Measurements from ENCODE around the gene PCED1B.
A peak's percentile ranks its signal among the peaks of the same experiment; 100 is the strongest.
"Not testable (repeated sequence)": the region's sequence is repeated elsewhere in the genome, so short reads cannot be mapped to it uniquely, and the experiment has no call there.

Gene PCED1B, protein sequence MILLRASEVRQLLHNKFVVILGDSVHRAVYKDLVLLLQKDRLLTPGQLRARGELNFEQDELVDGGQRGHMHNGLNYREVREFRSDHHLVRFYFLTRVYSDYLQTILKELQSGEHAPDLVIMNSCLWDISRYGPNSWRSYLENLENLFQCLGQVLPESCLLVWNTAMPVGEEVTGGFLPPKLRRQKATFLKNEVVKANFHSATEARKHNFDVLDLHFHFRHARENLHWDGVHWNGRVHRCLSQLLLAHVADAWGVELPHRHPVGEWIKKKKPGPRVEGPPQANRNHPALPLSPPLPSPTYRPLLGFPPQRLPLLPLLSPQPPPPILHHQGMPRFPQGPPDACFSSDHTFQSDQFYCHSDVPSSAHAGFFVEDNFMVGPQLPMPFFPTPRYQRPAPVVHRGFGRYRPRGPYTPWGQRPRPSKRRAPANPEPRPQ

DNA sequence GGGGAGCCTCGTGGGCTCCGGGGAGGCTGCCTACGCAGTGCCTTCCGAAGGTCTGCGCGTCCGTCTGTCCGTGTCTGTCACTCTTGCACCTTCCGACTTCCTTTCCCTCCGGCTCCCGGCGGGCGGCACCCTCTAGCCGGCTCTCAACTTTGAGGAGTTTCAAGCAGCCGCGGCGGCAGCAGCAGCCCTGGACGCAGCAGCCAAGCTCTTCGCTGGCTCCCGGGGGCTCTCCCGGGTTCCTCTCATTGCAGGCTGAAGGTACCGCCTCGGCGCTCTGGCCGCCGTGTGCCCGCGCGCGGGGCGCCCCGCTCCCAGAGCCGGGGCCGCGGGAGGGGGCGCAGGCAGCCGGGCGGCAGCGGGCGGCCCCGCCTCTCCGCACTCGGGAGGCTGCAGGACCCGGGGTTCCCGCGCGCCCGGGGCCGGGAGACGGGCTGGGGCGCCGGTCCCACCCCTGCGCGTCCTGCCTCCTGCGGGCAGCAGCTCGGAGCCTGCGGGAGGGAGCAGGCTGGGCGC is at the start of gene PCED1B, which contains the start of gene AMIGO2:
TSS of gene PCED1B (plus strand) at position 154 of the 513 bp plus-strand sequence. CDS start 155,443 bp downstream, outside the sequence.
TSS of gene AMIGO2 (minus strand) at position 492 of the 513 bp plus-strand sequence. CDS start 957 bp downstream, outside the sequence.
- no peak for DNase-seq (ENCODE audit: low read depth in 2 of 2)

DNA sequence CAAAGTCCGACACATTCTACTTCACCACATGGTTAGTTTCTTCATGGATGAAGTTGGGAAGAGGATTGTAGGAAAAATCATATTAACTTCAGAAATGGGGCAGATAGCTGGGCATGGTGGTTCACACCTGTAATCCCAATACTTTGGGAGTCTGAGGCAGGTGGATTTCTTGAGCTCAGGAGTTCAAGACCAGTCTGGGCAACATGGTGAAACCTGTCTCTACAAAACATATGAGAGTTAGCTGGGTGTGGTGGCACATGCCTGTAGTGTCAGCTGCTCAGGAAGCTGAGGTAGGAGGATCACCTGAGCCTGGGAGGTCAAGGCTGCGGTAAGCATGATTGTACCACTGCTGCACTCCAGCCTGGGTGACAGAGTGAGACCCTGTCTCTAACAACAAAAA is 49.5 kb upstream of the PCED1B start:
- no peak for DNase-seq (ENCODE audit: low read depth in 2 of 2)

DNA sequence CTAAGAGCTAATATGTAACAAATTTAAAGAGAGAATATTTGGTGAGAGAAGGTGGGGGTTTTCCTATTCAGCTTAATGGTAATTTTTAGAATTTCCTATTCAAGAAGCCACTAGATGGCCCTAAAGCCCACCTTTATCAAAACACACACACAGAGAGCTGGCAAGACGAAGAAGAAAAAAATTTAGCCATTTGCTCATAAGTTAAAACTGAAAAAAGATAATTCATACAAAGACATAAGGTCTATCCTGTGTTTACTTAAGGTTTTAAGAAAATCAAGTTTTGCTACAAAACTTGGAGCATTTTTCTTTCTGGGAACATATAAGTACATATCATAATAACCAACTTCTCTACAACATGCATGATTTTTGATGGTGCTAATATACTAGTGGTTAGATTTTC is 46.8 kb upstream of the PCED1B start:
- no peak for DNase-seq (ENCODE audit: low read depth in 2 of 2)

DNA sequence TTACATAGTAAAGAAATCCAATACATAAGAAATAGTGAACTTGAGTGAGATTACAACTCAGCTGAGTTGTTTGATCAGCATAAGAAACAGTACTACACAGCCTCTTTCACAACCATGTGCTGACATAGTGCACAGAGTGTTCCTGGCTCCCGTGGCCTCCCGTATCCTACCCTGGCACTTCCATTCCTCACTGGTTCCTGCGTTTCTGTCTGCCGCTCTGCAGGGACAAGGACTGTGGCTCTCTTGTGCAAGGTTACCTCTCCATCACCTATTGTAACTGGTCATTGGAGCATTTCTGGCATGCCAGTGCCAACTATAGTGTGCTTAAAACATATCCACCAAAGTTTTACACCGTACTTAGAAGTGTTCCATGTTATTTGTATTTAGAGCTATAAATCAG is 46.3 kb upstream of the PCED1B start:
- DNase-seq (ENCODE audit: low read depth in 2 of 2) = no peak

DNA sequence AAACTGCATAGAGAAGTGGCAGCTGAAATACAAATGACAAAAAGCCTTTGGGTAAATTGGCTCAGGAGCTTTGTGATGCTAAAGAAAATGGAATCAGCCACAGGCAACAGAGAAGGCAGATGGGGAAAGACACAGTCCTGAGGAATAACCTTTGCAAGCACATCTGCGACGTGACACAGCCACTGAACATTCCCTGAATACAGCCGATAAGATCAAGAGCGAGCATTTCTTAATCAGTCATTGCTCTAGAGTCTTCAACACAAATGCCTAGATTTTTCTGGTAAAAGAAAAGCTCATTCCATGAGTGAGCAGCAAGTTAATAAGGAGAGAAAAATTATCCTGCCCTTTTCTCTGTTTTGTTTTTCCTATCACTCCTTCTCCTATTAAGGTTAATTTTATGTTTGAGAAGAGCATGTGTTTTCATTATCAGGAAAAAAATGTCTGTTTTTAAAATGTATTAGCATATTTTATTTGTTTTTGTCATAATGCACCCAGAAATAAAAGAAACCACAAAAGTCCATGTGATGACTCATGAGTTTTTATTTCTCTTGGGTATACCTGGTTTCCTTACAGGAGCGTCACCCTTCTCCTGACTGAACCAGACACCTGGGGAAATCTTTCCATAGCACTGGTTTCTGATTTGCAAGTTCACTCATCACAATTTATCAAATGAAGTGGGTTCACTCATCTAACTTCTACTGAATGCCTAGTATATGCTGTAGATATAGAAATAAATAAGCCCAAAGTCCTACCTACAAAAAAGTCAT is 45.4 kb upstream of the PCED1B start:
- no peak for DNase-seq (ENCODE audit: low read depth in 2 of 2)

DNA sequence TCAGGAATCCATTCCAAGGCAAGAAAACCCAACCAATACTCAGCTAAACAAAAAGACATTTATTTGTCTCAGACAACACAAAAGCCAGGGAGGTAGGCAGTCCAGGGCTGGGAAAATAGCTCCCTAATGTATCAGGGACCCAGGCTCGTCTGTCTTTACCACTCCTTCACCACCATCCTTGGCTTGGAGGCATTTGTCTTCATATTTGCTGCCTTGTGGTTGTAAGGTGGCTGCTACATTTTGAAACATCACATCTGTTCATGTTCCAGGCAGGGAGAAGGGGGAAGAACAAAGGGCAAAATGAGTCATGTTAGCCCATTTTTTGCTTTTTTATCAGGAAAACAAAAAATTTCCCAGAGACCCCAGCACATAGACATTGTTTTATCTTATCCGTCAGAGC is 44.8 kb upstream of the PCED1B start:
- no peak for DNase-seq (ENCODE audit: low read depth in 2 of 2)

DNA sequence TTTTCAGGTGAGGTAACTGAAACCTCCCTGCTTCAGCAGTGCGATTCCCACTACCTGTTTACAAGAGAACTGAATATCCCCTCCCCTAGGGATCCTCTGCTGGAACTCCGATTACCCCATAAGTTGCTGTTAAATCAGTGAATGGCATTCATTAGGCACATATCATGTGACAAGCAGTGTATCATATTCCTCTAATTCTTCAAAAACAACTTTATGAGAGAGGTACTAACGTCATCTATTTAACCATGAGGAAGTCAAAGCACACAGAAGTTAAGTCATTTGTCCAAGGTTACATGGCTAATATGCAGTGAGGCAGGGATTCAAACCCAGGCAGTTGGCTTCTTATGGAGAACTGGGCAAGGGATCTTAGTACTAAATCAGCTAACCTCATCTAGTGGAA is 43.9 kb upstream of the PCED1B start:
- no peak for DNase-seq (ENCODE audit: low read depth in 2 of 2)

DNA sequence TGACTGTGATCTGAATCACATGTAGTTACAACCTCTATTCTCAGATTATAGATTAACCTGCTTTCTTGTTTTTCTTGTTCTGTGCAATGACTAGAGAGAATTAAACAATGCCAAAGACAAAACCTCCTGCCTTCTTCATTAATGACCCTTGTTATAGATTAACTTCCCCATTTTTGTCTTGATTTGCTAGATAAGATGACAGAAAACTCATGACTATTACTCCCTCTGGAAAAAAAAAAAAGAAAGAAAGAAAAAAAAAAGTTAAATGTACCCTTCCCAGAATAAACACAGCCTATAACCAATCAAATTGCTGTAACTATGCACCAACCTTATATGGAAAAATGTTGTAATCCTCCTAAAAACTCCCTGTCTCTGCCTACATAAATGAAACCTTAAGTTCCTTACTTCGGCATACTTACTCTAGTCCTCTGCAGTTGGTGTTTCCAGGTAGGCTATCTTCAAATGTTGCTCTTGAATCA is 41.1 kb upstream of the PCED1B start:
- DNase-seq (ENCODE audit: low read depth in 2 of 2) = no peak

DNA sequence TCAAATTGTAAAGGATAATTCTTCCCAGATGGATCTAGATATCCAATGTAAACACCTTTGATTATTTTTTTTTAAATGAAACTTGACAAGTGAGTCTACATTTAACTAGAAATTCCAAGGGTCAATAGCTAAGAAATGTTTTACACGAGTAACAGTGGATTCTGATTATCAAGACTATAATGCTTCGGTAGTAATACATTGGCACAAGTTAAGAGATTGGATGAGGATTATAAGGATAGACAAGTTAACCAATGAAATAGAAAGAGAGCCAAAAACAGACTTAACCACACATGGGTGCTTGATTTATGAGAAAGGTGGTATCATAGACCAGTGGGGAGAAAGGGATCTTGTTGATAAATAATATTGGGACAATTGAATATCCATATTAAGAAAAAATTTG is 40.3 kb upstream of the PCED1B start:
- no peak for DNase-seq (ENCODE audit: low read depth in 2 of 2)

DNA sequence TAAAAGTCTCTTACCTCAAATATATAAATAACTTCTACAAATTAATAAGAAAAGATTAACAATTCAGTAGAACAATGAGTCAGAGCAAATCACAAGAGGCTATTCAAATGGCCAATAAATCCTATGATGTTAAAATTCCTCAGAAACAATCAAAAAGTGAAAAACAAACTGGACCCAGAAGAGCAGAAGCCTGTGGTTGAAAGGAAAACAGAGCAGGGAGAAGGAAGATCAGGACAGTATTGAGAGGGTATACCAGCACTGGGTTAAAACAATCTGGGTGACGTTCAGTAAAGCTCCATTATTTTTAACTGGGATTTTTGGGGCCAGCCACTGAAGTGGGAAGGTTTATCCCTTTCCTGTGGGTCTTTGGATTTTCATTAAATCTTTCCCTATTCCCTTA is 39.7 kb upstream of the PCED1B start:
- no peak for DNase-seq (ENCODE audit: low read depth in 2 of 2)

DNA sequence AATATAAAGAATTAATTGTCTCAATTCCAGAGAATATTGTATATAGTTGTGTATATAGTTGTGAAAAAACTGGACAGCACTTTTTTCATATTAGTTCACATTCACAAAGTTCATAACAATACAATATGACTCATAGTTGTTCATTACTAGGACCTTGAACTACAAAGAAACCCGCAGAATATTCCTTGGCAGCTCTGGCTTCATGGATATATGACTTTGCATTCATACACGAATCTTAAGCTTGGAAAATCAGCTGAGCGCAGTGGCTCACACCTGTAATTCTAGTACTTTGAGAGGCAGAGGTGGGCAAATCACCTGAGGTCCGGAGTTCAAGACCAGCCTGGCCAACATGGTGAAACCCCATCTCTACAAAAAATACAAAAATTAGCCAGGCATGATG is 38.1 kb upstream of the PCED1B start:
- no peak for DNase-seq (ENCODE audit: low read depth in 2 of 2)

DNA sequence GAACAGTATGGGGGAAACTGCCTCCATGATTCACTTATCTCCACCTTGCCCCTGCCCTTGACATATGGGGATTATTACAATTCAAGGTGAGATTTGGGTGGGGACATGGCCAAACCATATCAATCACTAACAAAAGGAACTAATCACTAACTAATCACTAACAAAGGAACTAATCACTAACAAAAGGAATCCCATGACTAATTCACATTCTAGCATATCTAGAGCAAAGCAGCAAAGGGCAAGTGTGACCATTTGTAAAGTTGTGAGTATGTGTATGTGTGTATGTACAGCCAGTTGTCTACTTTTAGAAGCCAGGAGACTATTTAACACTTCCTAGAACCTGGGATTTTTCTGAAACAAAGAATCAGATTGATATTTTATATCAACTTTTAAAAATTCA is 30.9 kb upstream of the PCED1B start:
- no peak for DNase-seq (ENCODE audit: low read depth in 2 of 2)

DNA sequence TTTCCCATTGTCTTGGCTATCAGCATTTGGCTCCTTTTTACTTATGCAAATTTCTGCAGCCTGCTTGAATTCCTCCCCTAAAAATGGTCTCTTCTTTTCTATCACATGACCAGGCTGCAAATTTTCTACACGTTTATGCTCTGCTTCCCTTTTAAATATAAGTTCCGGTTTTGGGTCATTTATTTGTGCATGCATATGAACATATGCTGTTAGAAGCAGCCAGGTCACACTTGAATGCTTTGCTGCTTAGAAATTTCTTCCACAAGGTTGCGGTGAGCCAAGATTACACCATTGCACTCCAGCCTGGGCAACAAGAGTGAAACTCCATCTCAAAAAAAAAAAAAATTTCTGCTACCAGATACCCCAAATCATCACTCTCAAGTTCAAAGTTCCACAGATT is 28.1 kb upstream of the PCED1B start:
- not testable (repeated sequence) for DNase-seq (ENCODE audit: low read depth in 2 of 2)

DNA sequence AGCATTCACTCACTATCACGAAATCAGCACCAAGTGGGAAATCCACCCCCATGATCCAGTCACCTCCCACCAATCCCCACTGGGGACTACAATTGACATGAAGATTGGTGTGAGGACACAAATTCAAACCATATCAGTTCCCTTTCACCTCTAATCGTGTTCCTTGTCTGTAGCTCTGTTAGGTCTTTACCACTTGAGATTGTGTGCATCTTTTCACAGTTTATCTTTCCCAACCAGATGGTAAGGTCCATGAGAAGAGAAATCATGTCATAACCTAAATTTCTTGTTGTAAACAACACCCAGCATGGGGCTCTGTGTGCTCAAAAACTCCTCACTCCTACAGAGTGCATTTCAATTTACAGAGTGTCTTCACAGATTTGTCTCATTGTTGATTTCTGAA is 27.1 kb upstream of the PCED1B start:
- no peak for DNase-seq (ENCODE audit: low read depth in 2 of 2)

DNA sequence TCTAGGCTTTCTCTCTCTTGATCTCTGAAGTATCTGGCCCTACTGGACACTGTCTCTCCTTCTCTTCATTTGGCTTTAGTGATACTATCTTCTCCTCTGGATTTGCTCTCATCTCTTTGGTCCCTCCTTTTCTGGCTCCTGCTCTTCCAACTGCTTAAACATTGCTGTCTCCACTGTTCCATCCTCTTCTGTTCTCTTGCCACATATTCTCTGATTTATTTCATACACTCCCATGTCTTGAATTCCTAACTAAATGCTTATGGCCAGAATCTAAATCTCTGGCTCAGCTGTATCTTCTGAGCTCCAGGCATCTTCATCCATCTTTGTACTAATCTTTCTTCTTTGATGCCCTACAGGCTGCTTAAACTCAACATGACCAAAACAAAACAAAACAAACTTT is 25.5 kb upstream of the PCED1B start:
- no peak for DNase-seq (ENCODE audit: low read depth in 2 of 2)

DNA sequence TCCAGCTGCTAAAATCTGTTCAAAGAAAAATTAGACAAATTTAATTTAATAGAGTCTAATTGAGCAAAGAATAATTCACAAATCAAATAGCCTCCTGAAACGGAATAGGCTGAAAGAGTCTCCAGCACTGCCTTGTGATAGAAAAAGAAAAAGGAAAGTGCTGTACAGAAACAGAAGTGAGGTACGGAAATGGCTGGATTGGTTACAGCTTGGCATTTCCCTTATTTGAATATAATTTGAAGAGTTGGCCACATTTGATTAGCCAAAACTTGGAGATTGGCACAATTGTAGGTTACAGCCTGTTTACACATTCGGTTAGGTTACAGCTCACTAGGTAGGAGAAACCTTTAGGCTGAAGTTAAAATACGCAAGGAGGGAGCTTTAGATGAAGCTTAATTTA is 24.8 kb upstream of the PCED1B start:
- no peak for DNase-seq (ENCODE audit: low read depth in 2 of 2)

DNA sequence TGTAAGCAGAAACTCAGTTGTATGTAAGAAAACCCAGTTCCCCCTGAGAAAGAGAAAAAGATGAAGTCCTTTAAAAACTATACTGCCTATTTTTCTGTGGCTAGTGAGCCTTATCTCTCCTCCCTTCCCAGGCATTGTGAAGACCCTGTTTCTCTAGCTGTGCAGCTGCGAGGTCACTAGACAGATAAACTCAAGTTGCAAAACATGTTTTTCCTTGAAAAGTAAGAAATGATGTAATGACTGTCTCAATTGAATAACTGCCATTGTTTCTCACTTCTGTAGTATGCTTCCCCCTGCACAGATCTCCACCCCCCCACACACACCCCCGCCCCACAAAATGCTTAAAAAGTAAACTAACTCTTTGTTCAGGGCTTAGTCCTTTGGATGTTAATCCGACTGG is 23.6 kb upstream of the PCED1B start:
- DNase-seq (ENCODE audit: low read depth in 2 of 2) = not testable (repeated sequence)

DNA sequence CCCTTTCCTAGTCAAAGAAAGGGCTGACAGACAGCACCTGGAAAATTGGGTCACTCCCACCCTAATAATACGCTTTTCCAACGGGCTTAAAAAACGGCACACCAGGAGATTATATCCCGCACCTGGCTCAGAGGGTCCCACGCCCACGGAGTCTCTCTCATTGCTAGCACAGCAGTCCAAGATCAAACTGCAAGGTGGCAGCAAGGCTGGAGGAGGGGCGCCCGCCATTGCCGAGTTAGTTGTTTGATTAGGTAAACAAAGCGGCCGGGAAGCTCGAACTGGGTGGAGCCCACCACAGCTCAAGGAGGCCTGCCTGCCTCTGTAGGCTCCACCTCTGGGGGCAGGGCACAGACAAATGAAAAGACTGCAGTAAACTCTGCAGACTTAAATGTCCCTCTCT is 22.5 kb upstream of the PCED1B start:
- DNase-seq (ENCODE audit: low read depth in 2 of 2) = not testable (repeated sequence)

DNA sequence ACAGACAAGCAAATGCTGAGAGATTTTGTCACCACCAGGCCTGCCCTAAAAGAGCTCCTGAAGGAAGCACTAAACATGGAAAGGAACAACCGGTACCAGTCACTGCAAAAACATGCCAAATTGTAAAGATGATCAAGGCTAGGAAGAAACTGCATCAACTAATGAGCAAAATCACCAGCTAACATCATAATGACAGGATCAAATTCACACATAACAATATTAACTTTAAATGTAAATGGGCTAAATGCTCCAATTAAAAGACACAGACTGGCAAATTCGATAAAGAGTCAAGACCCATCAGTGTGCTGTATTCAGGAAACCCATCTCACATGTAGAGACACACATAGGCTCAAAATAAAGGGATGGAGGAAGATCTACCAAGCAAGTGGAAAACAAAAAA is 20.8 kb upstream of the PCED1B start:
- DNase-seq (ENCODE audit: low read depth in 2 of 2) = not testable (repeated sequence)

DNA sequence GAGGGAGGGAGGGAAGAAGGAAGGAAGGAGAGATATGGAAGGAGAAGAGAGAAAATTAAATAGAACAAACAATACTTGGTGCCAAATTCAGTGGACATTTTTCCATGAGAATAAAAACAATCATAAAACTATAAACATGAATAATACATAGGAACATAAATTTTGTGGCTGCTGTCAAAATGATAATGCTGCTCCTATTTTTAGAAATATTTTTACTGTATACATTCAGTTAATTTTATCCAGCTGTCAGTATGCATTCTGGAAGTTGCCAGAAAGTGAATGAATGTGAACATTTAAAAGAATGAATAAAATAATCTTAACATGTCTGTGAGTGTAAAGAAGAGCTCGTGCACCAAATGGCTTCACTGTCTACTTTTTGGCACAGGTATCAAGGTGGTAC is 13.9 kb upstream of the PCED1B start:
- DNase-seq (ENCODE audit: low read depth in 2 of 2) = no peak

DNA sequence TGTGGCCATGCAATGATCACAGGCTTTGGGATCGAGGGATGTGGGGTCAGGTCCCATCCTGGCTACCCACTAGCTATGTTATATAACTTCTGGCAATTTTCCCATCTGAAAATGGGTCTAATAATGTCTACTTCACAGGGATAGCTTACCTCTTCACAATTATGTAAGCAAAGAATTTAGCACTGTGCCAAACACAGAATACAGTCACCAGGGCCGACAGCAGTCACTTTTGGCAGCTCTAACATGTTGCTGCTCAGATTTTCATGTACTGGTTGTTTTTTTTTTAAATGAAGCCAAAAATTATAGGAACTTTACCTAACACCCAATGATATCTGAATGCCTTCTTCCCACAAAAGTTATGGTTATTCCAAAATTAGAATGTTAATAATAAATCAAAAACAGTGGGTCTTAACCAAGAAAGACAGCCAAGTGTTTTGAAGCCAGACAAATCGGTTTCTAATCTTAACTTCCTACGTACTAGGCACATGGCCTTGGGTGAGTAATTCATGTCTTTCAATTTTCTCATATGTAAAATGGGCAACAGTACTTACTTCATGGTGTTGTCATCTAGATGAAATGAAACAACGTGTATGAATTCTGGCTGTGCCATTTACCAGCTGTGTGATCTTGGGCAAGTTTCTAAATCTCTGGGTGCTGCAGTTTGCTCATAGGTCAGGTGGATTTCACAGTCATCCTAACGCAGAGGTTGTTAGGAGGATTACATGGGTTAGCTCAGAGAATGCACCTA is 13.0 kb upstream of the PCED1B start:
- peak; percentile 57 to 63 for DNase-seq (ENCODE audit: low read depth in 2 of 2)

DNA sequence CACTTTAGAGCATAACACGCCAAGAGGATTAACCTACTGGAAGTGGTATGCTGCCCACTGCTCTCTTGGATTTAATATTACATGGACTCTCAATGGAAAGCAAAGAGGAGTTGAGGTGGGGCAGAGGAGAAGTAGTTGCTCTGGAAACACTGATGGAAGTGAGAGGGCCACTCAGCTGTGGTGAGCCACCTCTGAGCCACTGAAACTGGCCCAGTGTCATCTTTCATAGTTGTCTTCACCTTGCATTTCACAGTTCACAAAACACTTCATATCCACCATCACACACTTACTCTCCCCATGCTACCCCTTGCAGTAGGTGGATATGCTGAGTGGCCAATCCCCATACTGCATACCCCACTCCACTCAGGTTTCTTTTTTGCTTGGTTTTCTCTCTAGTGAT is 12.2 kb upstream of the PCED1B start:
- DNase-seq (ENCODE audit: low read depth in 2 of 2) = no peak
